NCI-H345 (cell line): ENCODE data around the gene CRB1.

Source experiments
- DNase-seq: peaks from one replicate; lab custom pipeline; 2025; lab: John Stamatoyannopoulos, UW

The CRB1 gene

DNA sequence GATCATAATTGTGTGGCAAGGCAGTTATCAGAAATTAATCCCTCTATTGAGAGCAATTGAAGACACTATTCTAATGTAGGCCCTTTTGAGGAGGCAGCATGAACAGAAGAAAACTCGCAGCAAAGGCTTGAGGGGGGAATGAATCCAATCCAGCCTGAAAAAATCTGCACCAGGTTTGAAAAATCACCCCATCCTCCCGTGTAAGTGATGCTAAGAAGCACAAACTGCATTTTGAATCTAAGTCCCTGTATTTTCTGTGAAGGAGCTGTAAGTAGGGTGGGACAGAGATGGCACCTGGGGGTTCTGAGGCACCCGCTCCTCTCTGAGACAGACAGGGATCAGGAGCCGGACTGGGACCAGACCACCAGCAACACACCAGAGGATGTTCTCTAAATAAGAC lies at the start of gene CRB1:
TSS of gene CRB1 (plus strand) at position 241 of the 400 bp plus-strand sequence. CDS start 161 bp downstream, outside the sequence.
- DNase-seq, result peak; percentile 43

DNA sequence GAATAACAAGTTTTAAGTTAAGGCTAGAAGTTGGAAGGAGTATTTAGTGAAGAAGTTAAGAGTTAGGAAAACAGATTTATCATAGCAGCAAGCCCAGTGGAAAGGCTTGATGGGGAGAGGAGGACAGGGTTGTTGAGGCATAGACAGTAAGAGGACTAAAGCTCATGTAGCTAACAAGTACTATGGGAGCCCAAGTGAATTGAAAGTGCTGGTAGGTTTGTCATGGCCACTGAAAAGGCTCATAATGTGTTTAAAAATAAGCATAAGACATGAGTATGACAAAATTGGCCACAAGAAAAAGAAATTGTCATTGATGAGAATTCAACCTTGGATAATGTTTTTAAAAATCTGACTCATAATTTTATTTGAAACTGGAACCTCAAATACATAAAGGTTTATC lies 49.2 kb upstream of the CRB1 start:
- no peak for DNase-seq

DNA sequence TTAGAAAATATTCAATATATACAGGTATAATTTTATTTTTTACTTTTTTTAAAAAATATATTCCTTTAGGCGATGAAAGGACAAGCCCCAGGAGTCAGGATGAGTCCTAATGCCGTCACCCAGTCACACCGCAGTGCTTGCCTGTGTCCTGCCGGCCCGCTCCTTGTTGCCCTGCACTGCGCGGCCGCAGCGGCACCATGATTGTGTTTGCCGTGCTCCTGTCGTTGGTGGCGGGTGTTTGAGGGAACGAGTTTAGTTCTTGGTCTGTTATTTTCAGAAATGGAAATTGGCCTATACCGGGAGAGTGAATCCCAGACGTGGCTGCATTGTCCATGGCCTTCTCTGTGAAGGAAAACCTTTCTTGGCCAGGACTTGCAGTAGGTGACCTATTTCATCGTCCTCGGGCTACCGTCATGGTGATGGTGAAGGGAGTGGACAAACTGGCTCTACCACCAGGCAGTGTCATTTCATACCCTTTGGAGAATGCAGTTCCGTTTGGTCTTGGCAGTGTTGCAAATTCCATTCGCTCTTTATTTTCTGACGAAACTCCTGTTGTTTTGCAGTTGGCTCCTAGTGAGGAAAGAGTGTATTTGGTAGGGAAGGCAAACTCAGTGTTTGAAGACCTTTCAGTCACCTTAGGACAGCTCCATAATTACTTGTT lies 45.9 kb upstream of the CRB1 start:
- DNase-seq, result no peak

DNA sequence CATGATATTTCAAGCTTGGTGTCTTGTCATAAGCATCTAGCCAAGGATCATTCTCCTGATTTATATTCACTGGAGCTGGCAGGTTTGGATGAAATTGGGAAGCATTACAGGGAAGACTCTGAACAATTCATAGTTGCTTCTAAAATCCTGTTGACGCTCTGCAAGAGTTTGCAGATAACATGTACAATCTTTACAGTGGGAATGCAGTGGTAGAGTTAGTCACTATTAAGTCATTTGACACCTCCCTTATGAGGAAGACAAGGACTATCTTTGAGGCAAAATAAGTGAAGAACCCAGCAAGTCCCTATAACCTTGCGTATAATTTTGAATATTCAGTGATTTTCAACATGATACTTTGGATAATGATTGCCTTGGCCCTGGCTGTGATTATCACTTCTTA lies 45.3 kb upstream of the CRB1 start:
- no peak for DNase-seq

DNA sequence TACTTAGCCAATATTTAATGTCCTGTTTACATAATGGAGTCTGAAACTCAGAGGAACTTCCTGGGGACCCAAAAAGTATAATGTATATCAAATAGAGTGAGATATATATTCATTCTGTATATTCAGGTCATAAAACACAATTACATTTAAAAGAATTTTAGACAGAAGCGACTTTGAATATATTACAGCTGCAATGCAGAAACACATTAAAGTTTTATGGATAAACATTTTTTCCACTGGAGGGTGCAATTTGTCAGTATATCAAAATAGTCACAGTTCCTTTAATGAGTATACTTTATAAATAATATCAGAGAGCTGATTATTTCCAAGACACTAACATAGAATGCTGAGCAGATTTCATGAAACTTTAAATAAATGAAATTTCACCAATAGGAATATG lies 43.9 kb upstream of the CRB1 start:
- no peak for DNase-seq

DNA sequence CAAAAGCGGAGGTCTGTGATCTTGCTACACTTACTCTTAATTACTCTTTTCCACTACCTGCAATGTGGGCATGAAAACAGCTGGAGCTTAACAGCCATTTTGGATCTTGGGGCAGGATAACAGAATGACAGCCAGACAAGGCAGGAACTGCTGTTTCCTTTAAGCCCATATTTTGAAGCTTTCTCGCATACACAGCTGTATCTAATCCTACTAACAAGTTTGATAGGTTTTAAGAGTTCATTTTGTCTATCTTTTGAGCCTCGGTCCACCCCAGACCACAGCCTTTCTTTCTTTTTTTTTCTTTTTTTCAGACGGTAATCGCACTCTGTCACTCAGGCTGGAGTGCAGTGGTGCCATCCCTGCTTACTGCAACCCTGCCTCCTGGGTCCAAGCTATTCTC lies 42.4 kb upstream of the CRB1 start:
- no peak for DNase-seq

DNA sequence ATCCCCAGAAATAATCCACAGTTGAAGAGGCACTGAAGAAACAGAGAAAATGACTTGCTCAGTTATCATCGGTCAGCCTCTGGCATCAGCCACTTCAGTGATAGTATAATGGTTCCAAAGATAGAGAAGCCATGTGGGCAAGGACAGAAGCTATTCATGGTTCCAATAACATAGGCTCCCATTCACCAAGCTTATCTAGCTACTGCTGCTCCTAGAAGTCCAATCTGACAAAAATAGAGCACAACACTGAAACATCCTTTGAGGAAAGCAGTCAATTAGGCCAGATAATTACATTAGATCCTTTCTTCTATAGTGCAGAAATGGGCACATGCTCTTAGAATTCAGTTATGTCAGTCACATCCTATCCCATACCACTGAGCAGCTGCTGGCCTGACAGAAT lies 33.5 kb upstream of the CRB1 start:
- no peak for DNase-seq

DNA sequence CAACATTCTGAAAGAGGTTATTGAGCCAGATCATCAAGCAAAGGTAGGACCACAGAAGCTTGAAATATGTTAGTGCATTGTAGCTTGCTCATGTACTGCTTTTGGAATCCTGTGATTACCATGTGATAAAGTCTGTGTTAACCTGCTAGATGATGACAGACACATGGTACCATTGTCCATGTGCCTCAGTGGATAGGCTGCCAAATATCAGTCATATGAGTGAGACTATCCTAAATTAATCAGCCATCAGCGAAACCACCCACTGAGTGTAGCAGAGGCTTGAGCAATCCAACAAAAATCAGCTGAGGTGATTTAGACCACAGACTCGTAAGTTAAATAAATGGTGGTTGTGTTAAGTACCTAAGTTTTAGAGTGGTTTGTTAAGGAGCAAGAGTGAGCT lies 32.7 kb upstream of the CRB1 start:
- DNase-seq, result no peak

DNA sequence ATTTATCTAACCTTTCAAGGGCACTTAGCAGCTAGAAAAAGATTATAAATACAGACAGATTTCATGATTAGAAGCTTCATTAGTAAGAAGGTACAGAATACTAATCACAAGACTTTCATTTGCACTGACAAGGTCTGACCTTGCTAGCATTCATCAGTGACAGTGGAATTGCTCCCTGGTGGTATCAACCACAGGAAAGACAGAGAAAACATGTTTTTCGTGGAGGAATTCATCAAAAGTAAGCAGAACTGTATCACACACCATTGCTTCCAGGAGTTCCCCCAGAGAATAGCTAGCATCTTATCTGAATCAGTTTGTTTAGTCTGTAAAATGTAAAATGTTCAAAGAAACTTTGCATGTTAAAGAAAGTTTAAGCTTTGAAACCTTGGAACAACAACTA lies 20.6 kb upstream of the CRB1 start:
- no peak for DNase-seq

DNA sequence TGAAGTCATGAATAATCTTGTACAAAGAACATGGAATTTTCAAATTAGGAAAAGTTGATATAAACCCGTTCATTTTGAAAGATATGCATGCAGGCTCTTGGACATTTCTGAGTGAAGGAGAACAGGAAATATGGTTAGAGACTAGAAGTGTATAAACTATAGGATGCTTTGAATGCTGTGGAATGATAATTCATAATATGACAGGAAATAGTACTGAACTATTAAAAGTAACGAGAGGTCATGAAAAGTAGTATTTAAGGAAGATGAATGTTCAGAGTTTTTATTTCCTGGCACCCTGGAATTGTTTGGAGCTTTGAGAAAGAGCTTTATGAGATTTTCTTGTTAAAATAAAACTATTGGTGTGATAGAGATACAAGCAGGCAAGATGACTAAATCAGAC lies 18.7 kb upstream of the CRB1 start:
- no peak for DNase-seq

DNA sequence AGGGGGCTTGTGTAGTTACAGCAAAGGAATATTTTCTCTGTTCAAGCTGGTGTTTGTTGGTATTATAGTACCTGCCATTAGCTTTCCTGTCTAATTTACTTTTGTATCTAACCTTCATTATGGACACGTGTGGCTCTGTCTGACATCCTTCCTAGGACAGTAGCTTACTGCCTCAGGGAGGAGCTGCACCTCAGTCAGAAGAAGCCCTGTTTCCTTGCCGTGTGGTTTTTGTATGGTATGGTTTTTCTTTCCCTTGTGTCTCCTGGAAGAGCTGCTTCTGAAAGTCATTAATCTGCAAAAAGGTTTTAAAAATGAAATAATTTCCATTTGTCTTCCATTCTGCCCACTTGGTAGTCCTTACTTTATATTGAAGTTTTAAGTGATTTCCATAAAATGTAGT lies 17.4 kb upstream of the CRB1 start:
- no peak for DNase-seq

DNA sequence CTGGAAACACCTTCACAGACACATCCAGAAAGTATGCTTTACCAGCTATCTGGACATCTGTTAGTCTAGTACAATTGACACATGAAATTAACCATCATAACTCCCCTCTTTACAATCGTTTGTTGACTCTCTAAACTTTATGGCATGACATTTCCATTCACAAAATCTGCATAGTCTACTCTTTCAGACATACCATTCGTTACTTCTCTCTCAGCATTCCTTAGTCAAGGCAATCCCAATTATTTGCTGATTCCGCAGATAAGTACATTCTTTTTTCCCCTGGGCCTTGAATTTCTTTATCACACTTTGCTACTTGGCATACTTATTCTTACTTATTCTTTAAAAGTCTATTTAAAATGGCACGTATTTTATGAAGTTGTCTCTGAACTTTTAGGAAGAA lies 15.1 kb upstream of the CRB1 start:
- DNase-seq, result no peak

DNA sequence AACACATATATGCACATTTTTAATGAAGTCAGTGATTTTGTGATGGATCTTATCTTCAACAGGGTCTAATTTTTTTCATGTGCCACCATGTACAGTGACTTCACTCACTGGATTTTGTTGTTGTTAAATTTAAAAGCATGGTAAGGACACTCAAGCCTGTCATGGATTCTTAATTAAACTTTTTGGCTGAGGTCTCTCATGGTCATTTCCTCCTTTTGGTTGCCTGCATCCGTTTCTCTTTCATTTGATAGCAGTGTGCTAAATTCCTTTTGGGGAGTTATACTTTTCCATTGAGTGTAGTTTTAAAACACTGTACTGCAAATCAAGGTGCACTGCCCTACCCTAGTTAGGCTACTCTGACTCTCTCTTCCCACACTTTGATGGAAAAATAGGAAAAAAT lies 13.2 kb upstream of the CRB1 start:
- no peak for DNase-seq

DNA sequence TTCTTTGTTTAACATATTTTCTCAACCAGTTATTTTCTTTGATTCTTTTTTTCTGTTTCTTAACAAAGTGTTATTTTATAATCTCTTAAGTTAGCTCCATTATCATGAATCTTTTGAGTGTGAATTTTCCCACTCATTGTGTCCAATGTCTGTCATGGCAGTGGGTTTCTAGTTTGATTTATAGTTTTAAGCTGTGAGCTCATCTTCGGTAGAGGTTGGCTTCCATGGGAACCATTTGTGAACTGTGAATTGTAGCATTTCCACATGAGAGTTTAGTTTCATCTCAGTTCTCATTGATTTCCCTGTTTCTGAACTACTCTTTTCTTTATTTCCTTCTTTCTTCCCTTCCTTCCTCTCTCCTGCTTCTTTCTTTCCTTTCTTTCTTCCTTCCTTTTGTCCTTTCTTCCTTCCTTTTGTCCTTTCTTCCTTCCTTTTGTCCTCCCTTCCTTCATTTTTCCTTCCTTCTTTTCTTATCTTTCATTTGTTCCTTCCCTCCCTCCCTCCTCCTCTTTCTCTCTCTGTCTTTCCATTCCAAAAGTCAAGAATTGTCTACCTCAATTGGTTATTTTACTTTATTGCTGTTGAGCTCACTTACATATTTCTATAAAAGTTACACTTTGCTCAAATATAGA lies 3.0 kb upstream of the CRB1 start:
- no peak for DNase-seq

DNA sequence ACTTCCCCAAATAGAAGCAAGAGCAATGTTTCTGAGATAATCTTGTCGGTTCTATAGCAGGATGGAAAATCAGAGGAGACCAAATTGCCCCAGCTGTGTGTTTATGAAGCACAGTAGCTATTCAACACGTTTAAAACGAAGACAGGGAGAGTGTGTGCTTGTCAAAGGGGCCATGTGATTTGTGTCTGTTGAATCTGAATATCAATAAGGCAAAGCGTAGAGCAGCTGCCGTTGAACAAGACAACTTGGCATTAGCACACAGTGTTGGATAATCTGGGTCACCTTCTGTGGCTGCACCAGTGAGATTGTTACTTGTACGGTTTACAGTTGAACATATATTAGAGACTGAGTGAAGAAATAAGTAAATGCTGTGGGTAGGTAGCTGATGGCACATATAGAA lies 1.0 kb downstream of the CRB1 start:
- DNase-seq, result peak; percentile 77

DNA sequence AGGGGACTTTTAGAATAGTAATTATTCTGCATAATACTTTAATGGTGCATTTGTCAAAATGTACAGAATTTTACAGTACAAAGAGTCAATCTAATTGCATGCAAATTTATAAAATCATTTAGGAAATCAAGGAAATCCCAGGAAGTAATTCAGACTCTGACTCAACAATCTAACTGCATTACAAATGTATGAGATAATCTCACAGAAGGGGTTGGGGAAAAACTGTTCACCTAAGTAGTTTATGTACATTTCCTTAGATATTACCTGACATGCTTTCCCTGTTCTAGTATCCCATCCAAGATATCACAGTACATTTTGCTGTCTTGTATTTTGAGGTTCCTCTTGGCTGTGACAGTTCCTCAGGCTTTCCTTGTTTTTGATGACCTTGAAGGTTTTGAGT lies 4.7 kb downstream of the CRB1 start:
- no peak for DNase-seq

DNA sequence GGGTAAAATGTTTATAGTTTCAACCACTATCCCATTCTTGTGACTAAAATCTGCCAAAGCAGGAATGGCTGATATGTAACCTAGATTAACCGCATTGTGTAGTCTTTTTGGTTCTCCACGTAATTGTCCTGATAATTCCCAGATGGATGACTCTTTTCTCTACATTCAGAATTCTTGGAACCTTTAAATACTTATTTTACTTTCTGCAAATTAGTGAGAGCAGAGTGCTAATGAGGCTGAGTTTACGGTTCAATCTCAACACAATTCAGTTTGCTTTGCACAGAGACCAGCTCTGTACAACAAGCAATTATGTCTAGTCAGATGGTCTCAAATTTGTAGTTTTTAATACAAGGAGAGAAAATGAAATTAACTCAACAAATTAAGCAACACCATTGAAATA lies 9.1 kb downstream of the CRB1 start:
- no peak for DNase-seq

DNA sequence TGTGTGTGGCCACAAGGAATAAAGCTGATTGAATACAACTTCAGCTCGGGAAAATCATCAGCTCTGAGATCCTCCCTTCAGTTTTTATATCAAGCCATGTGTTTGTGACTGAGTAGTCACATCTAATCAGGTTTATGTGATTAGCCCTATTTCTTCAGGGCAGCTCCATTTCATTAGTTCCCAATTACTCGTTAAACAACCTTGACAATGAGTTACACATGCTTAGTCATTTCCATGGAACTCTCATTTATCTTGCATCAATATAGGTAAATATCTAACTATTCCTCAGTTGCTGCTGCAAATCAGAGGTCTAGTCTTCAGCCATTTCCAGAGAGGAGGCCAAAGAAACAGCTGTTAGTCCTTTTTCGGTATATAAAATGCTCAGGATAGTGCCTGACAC lies 16.3 kb downstream of the CRB1 start:
- DNase-seq, result no peak

DNA sequence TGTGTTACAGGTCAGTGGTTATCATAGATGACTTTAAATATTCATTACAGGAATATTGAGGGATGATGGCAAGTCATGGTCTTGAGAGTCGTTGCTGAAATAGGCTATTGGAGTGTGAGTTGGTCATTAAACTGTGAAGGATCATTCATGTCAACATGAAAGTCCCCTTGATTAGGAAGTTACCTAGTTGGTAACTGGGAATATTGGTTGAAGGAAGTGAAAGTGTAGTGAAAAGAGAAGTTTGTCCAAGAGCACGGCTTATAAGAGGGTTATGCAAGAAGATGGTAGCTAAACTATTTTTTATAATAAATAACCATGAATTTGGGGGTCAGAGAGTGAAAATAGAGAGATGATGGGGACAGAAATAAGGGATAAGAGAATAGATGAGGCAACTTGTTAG lies 16.9 kb downstream of the CRB1 start:
- DNase-seq, result no peak

DNA sequence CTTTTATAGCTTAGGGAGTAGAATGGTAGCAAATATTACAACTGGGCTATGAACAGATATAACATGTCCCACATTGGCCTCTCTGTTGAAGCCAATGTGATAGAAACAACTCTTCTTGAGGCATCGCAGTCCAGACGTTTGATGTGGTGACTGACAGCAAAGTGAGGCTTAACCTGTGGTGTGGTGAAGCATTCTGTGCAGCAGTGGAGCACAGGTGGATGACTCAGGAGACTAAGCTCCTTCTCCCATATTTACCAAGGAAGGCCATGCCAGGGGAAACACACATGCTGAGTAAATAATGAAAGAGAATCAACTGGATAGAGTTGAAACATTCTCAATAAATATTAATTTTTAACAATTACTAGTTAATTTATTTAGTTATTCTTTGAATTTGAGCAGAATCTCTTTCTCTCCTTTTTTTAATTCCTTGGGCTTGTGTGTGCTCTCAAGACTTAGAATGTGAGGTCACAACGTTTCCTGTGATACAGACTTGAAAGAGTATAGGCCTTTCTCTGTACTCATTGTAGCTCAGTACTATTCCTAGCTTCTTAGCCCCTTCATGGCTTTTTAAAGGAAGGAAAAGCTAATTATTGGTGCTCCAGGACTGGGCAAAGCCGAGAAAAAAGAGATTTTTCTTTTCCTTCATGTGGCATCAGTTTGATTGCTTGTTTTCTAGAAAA lies 17.6 kb downstream of the CRB1 start:
- no peak for DNase-seq

DNA sequence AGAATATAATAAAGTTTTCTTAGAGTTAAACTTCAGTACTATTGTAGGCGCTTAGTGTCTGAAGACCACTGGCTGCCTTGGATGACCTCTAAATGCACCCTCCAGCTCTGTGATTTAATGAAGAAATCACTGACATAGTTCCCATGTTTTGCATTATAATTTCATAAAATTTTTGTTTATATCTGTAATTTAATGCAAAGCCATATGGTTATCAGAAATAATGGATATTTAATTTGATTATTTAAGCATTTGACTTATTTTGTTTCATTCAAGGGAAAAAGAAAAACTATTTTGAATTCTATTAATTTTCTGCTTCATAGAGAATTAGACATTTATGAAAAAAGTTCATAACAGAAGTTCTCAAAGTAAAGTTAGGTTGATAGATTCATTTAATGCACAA lies 18.6 kb downstream of the CRB1 start:
- no peak for DNase-seq

DNA sequence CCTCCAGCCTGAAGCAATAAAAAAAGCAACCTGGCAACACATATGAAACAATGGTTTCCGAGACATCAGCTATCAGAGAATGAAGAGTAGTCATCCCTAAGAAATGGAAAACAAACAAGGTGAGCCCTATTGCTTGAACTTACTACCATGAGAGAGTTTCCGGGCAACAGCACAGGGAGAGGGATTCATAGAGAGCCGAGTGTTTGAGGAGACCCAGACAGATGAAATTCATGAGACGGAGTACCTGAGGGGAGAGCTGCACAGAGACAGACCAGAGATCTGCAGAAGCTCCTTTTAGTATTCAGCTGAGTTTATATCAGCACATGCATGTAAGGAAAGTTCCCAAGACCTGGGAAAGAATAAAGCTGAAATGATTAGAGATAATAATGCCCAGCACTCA lies 19.8 kb downstream of the CRB1 start:
- DNase-seq, result no peak

DNA sequence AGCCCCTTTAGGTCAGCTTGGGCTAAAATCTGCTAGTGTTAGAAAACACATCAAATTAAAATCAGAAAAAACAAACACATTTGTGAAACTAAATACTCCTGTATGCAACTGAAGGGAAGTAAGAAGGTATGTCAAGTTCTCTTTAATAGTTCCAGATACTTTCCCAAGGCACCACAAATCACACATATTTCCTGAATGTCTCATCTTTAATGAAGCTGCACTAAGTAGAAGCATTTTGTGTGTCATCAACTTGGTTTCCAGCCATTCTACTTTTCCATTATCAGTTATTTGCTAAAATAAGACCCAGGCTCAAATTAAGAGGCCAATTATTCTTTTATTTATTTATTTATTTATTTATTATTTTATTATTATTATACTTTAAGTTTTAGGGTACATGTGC lies 34.7 kb downstream of the CRB1 start:
- no peak for DNase-seq

DNA sequence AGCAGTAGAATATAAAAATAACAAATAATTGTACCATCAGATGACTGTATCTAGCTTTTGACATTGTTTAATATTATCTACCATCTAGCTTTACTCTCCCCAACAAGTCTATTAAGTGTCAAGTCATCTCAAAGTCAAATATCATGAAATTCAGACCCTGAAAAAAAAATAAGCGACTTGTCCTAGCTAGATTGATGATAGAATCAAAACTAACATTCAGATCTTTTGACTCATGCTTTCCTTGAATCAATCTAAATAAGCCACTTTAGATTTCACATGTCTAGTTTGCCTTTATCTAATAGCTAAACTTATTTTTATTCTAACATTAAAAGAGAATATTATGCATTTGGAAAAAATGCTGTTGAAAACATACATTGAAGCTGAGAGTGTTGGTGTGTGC lies 35.4 kb downstream of the CRB1 start:
- DNase-seq, result no peak
